H9 (cell line): ENCODE measurements around the gene FKBP4. TPM values are rescaled to one million over a fixed set of nuclear protein-coding genes. Genes with fewer than 3 reads are reported as not detected.

Experiments used
- DNase-seq: peaks from one replicate; pipeline ENCODE4 v3.0.0-alpha.2; 2017
- H2AFZ ChIP-seq: one replicate; pipeline ENCODE4 v1.6.1; 2013; ENCODE audit warnings: mild to moderate bottlenecking, low read length, control low read depth, moderate library complexity
- H2AK5ac ChIP-seq: 2 replicates; pipeline ENCODE4 v1.6.1; 2013; ENCODE audit warnings: low read length, control low read depth, mixed read lengths; ENCODE audit not compliant: insufficient read length
- H2BK120ac ChIP-seq: one replicate; pipeline ENCODE4 v1.6.1; 2013; ENCODE audit warnings: low read depth, mild to moderate bottlenecking, low read length, control low read depth, inconsistent platforms; ENCODE audit not compliant: poor library complexity, severe bottlenecking
- H2BK12ac ChIP-seq: 2 replicates; pipeline ENCODE4 v1.6.1; 2013; ENCODE audit warnings: low read length, control low read depth, mixed read lengths, low read depth; ENCODE audit not compliant: insufficient read length
- H2BK15ac ChIP-seq: 2 replicates; pipeline ENCODE4 v1.6.1; 2013; ENCODE audit warnings: low read depth, low read length, control low read depth
- H2BK20ac ChIP-seq: one replicate; pipeline ENCODE4 v1.6.1; 2013; ENCODE audit warnings: low read depth, mild to moderate bottlenecking, low read length, control low read depth, inconsistent platforms; ENCODE audit not compliant: poor library complexity, severe bottlenecking
- H2BK5ac ChIP-seq: 2 replicates; pipeline ENCODE4 v1.6.1; 2013; ENCODE audit warnings: low read length, control low read depth, mixed read lengths; ENCODE audit not compliant: insufficient read length
- H3K14ac ChIP-seq: 2 replicates; pipeline ENCODE4 v1.6.1; 2013; ENCODE audit warnings: low read length, control low read depth; ENCODE audit not compliant: insufficient read depth
- H3K18ac ChIP-seq: 2 replicates; pipeline ENCODE4 v1.6.1; 2013; ENCODE audit warnings: low read depth, mild to moderate bottlenecking, mixed read lengths, low read length, control low read depth; ENCODE audit not compliant: insufficient read length
- H3K23ac ChIP-seq: 2 replicates; pipeline ENCODE4 v1.6.1; 2013; ENCODE audit warnings: low read length, control low read depth, mixed read lengths, low read depth; ENCODE audit not compliant: insufficient read length
- H3K23me2 ChIP-seq: 2 replicates; pipeline ENCODE4 v1.6.1; 2013; ENCODE audit warnings: low read depth, mild to moderate bottlenecking, mixed read lengths, low read length, control low read depth; ENCODE audit not compliant: insufficient read length, poor library complexity, severe bottlenecking
- H3K27ac ChIP-seq: 2 replicates; pipeline ENCODE4 v1.5.1; 2013; ENCODE audit warnings: low read length, control low read depth, mixed read lengths, low read depth; ENCODE audit not compliant: insufficient read length
- H3K27me3 ChIP-seq: 2 replicates; pipeline ENCODE4 v1.6.1; 2013; ENCODE audit warnings: low read length, control low read depth, inconsistent platforms; ENCODE audit not compliant: insufficient read depth
- H3K4ac ChIP-seq: 2 replicates; pipeline ENCODE4 v1.6.1; 2013; ENCODE audit warnings: low read depth, mild to moderate bottlenecking, control low read depth, inconsistent platforms, low read length, moderate library complexity
- H3K4me1 ChIP-seq: 2 replicates; pipeline ENCODE4 v1.6.1; 2013; ENCODE audit warnings: low read length, control low read depth, inconsistent platforms; ENCODE audit not compliant: insufficient read depth
- H3K4me2 ChIP-seq: 2 replicates; pipeline ENCODE4 v1.6.1; 2013; ENCODE audit warnings: low read length, control low read depth, mixed read lengths; ENCODE audit not compliant: insufficient read length, insufficient read depth
- H3K56ac ChIP-seq: 2 replicates; pipeline ENCODE4 v1.6.1; 2013; ENCODE audit warnings: low read depth, mild to moderate bottlenecking, mixed read lengths, low read length, control low read depth; ENCODE audit not compliant: insufficient read length
- H3K79me1 ChIP-seq: 2 replicates; pipeline ENCODE4 v1.6.1; 2013; ENCODE audit warnings: low read depth, mild to moderate bottlenecking, moderate library complexity, low read length, control low read depth, inconsistent platforms; ENCODE audit not compliant: insufficient read depth, poor library complexity, severe bottlenecking
- H3K79me2 ChIP-seq: 2 replicates; pipeline ENCODE4 v1.6.1; 2013; ENCODE audit warnings: low read length, control low read depth, inconsistent platforms; ENCODE audit not compliant: insufficient read depth
- H3K9ac ChIP-seq: 2 replicates; pipeline ENCODE4 v1.6.1; 2013; ENCODE audit warnings: low read length, control low read depth, mixed read lengths; ENCODE audit not compliant: insufficient read length; ENCODE audit errors: extremely low read depth
- H3K9me3 ChIP-seq: one replicate; pipeline ENCODE4 v1.6.1; 2013; ENCODE audit warnings: low read depth, low read length, inconsistent platforms; ENCODE audit not compliant: control insufficient read depth
- H3T11ph ChIP-seq: one replicate; pipeline ENCODE4 v1.6.1; 2013; ENCODE audit warnings: mild to moderate bottlenecking, low read length, control low read depth, inconsistent platforms
- H4K20me1 ChIP-seq: one replicate; pipeline ENCODE4 v1.6.1; 2013; ENCODE audit not compliant: control insufficient read depth, insufficient read length, insufficient read depth
- H4K5ac ChIP-seq: 2 replicates; pipeline ENCODE4 v1.6.1; 2013; ENCODE audit warnings: low read depth, mild to moderate bottlenecking, mixed read lengths, low read length, control low read depth; ENCODE audit not compliant: insufficient read length
- H4K8ac ChIP-seq: replicated peaks from 2 replicates; pipeline ENCODE4 v1.6.1; 2013; ENCODE audit warnings: low read length, control low read depth, mixed read lengths, low read depth; ENCODE audit not compliant: insufficient read length
- H4K91ac ChIP-seq: 2 replicates; pipeline ENCODE4 v1.6.1; 2013; ENCODE audit warnings: low read depth, mild to moderate bottlenecking, moderate library complexity, mixed read lengths, low read length, control low read depth; ENCODE audit not compliant: insufficient read length
- H3K27ac Mint-ChIP-seq, 3 experiments: 2 replicates in 2 of 3; 3 replicates in 1 of 3; pipeline ENCODE4 v1.8.0; 2020 to 2021; ENCODE audit warnings: mixed read lengths in 3 of 3, mild to moderate bottlenecking in 1 of 3, moderate library complexity in 1 of 3
- H3K27me3 Mint-ChIP-seq: 2 replicates; pipeline ENCODE4 v1.8.0; 2021; ENCODE audit warnings: low read depth, mild to moderate bottlenecking, moderate library complexity, mixed read lengths
- H3K36me3 Mint-ChIP-seq, 3 experiments: 2 replicates in 2 of 3; 3 replicates in 1 of 3; pipeline ENCODE4 v1.8.0; 2020 to 2021; ENCODE audit warnings: low read depth in 3 of 3, mixed read lengths in 3 of 3; ENCODE audit not compliant: insufficient read depth in 1 of 3
- H3K4me1 Mint-ChIP-seq, 2 experiments: 2 replicates each; pipeline ENCODE4 v1.8.0; 2020; ENCODE audit warnings: mixed read lengths in 2 of 2
- H3K4me3 Mint-ChIP-seq, 2 experiments: 2 replicates in 1 of 2; 3 replicates in 1 of 2; pipeline ENCODE4 v1.8.0; 2020 to 2021; ENCODE audit warnings: mild to moderate bottlenecking in 2 of 2, mixed read lengths in 2 of 2, moderate library complexity in 1 of 2
- H3K9me3 Mint-ChIP-seq, 2 experiments: 2 replicates in 1 of 2; 3 replicates in 1 of 2; pipeline ENCODE4 v1.8.0; 2020; ENCODE audit warnings: mild to moderate bottlenecking in 2 of 2, mixed read lengths in 2 of 2, moderate library complexity in 1 of 2
- WGBS: extraction: QIAGEN DNeasy Blood & Tissue Kit; methylation state at CpG from one replicate; pipeline ENCODE4 v1.1.7; 2013; ENCODE audit warnings: missing lambda C conversion rate, low lambda C conversion rate, mixed read lengths; ENCODE audit not compliant: insufficient read length; ENCODE audit errors: extremely low coverage; 5-methylcytosine and 5-hydroxymethylcytosine counted together
- total RNA-seq: library from RNA; stranded (reverse); gene quantifications from 2 replicates; pipeline ENCODE4 v1.2.1, GENCODE V29; 2021
- TF ChIP-seq, protein P1 (sequence below): fragments of 200-600 bp; sonication (generic); conservative IDR thresholded peaks from 3 replicates; pipeline ENCODE4 v1.8.0; 2021; ENCODE audit warnings: antibody characterized with exemption, mild to moderate bottlenecking

FKBP4 gene
- total RNA-seq, 1 experiment from 2014 or later: 221 TPM

DNA sequence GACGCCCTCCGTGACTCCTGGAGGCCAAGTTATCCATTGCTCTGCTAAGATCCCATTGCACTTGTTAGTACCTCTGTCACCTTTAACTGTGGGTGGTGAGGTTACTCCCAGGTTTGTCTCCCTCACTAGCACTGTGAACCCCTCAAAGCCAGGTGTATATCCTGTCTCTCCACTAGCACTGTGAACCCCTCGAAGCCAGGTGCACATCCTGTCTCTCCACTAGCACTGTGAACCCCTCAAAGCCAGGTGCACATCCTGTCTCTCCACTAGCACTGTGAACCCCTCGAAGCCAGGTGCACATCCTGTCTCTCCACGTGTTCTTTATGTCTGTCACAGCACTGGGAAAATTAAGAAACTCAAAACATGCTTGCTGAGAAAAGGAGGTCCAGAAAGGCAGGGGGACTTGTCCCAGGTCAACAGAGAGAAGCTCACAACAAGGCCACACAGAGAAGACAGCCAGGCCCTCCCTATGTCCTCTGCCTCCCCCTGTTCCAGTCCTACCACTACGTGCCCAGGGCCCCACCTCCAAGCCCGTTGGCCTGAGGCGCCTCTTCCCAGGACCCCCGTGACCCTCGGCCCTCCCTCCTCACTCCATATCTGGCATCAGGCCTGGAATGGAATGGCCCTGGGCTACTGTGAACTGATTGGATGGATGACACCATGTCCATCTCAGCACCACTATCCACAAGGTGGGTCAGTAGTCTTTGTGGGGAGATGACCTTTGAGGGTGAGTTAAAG, 26.4 kb upstream of the FKBP4 start:
- Histone ChIP-seq H4K20me1 (no peaks in the 10 kb centered on the region), H3K23me2 (no peaks in the 10 kb centered on the region), H2AFZ (no peak overlapping the region), H3K27ac (no peak overlapping the region), H3K56ac (no peak overlapping the region), H3K4me2 (no peak overlapping the region), H2BK120ac (no peak overlapping the region), H4K91ac (no peak overlapping the region), H2BK15ac (no peak overlapping the region), H3K23ac (no peak overlapping the region), H4K5ac (no peak overlapping the region), H2AK5ac (no peak overlapping the region), H3K27me3 (no peaks in the 10 kb centered on the region), H3K4ac (no peak overlapping the region), H3K79me1 (no peaks in the 10 kb centered on the region), H3K14ac (no peak overlapping the region), H3K9ac (no peak overlapping the region), H4K8ac (no peak overlapping the region), H3K4me1 (peaks cover 4% of the 10 kb centered on the region; the same call in 1 of the 2 replicates), H2BK20ac (no peak overlapping the region), H2BK12ac (no peak overlapping the region), H3T11ph (no peak overlapping the region), H3K9me3 (no peaks in the 10 kb centered on the region), H3K18ac (no peak overlapping the region), H3K79me2 (no peaks in the 10 kb centered on the region), H2BK5ac (no peak overlapping the region)
- no peak overlapping the region for H3K27ac Mint-ChIP-seq
- no CpG with 5 or more reads among the region's 10 CpGs for WGBS
- DNase-seq: no peak
- no peaks in the 10 kb centered on the region for H3K36me3 Mint-ChIP-seq
- TF ChIP-seq, protein P1, sequence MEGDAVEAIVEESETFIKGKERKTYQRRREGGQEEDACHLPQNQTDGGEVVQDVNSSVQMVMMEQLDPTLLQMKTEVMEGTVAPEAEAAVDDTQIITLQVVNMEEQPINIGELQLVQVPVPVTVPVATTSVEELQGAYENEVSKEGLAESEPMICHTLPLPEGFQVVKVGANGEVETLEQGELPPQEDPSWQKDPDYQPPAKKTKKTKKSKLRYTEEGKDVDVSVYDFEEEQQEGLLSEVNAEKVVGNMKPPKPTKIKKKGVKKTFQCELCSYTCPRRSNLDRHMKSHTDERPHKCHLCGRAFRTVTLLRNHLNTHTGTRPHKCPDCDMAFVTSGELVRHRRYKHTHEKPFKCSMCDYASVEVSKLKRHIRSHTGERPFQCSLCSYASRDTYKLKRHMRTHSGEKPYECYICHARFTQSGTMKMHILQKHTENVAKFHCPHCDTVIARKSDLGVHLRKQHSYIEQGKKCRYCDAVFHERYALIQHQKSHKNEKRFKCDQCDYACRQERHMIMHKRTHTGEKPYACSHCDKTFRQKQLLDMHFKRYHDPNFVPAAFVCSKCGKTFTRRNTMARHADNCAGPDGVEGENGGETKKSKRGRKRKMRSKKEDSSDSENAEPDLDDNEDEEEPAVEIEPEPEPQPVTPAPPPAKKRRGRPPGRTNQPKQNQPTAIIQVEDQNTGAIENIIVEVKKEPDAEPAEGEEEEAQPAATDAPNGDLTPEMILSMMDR: no peak
- peaks cover 14 to 18% of the 10 kb centered on the region in 2 experiments for H3K4me1 Mint-ChIP-seq
- peaks cover 3 to 5% of the 10 kb centered on the region in 2 experiments; a peak in 2 of 5 replicates for H3K9me3 Mint-ChIP-seq
- H3K4me3 Mint-ChIP-seq: no peak overlapping the region
- peaks cover 5% of the 10 kb centered on the region for H3K27me3 Mint-ChIP-seq
